Right renal pelvis (tissue), 4 donors: ENCODE measurements around the gene PRRC2B. TPM values are rescaled to one million over a fixed set of nuclear protein-coding genes. Genes with fewer than 3 reads are reported as not detected.
"Not testable (repeated sequence)": the region's sequence is repeated elsewhere in the genome, so short reads cannot be mapped to it uniquely, and the experiment has no call there.

ENCODE experiments used
- DNase-seq, 4 donors: peaks; one replicate each; pipeline ENCODE4 v3.0.0-alpha.2; 2013; ENCODE audit warnings: low read depth in 4 of 4, low spot score in 3 of 4, missing footprints in 1 of 4
- polyA plus RNA-seq, 4 donors: library from polyadenylated mRNA; unstranded; fragments of 120-200 nt; gene quantifications; one replicate each; pipeline ENCODE4 v1.2.1, GENCODE V29; 2013; ENCODE audit not compliant: insufficient read length in 4 of 4

Gene PRRC2B
- polyA plus RNA-seq, 4 donors, result 179 to 200 (median 195) TPM

- DNase-seq, result no peak
Observed at GRCh38 chr9:131385296-131385695, 8.6 kb upstream of the PRRC2B start.

GRCh38 chr9:131386281-131386680, 7.6 kb upstream of the PRRC2B start:
- DNase-seq, result no peak

- DNase-seq, result no peak
Observed at GRCh38 chr9:131387394-131387793, 6.5 kb upstream of the PRRC2B start.

- DNase-seq, result no peak
Observed at GRCh38 chr9:131391020-131391419, 2.9 kb upstream of the PRRC2B start.

GRCh38 chr9:131391504-131391903, 2.4 kb upstream of the PRRC2B start:
- no peak for DNase-seq

GRCh38 chr9:131394464-131395156, 724 bp downstream of the PRRC2B start:
- DNase-seq, result no peak

- no peak for DNase-seq
Observed at GRCh38 chr9:131395157-131396098, 1.5 kb downstream of the PRRC2B start.

- DNase-seq, result not testable (repeated sequence)
Observed at GRCh38 chr9:131396099-131396479, 2.2 kb downstream of the PRRC2B start.

GRCh38 chr9:131396626-131397025, 2.7 kb downstream of the PRRC2B start:
- DNase-seq, result no peak

GRCh38 chr9:131397100-131397790, 3.4 kb downstream of the PRRC2B start:
- no peak for DNase-seq

- DNase-seq, result no peak
Observed at GRCh38 chr9:131398204-131398603, 4.3 kb downstream of the PRRC2B start.

GRCh38 chr9:131399972-131400371, 6.1 kb downstream of the PRRC2B start:
- no peak for DNase-seq

- DNase-seq, result no peak
Observed at GRCh38 chr9:131400627-131401026, 6.7 kb downstream of the PRRC2B start.

- DNase-seq, result no peak
Observed at GRCh38 chr9:131402073-131402472, 8.2 kb downstream of the PRRC2B start.

GRCh38 chr9:131402738-131403492, 9.0 kb downstream of the PRRC2B start:
- DNase-seq, result no peak

GRCh38 chr9:131403493-131403773, 9.5 kb downstream of the PRRC2B start:
- no peak for DNase-seq

- no peak for DNase-seq
Observed at GRCh38 chr9:131404581-131404980, 10.7 kb downstream of the PRRC2B start.

GRCh38 chr9:131404987-131405386, 11.1 kb downstream of the PRRC2B start:
- DNase-seq, result no peak

- DNase-seq, result no peak
Observed at GRCh38 chr9:131405428-131405827, 11.5 kb downstream of the PRRC2B start.

- DNase-seq, result no peak
Observed at GRCh38 chr9:131405858-131406537, 12.1 kb downstream of the PRRC2B start.
